K562 (cell line): ENCODE measurements around the gene PHF5A. TPM values are rescaled to one million over a fixed set of nuclear protein-coding genes. Genes with fewer than 3 reads are reported as not detected.

Experiments
- CBFB ChIP-seq: sonication (generic); formaldehyde crosslinking; IDR thresholded peaks from 2 replicates; pipeline ENCODE4 v1.4.0; 2020; ENCODE audit warnings: mild to moderate bottlenecking, missing genetic modification reagents
- CBX5 ChIP-seq: IDR thresholded peaks from 2 replicates; pipeline ENCODE4 v1.6.1; 2014; ENCODE audit warnings: low read depth, borderline replicate concordance
- CEBPB ChIP-seq: fragments of 450-650 bp; IDR thresholded peaks from 2 replicates; pipeline ENCODE4 v1.6.1; 2016; ENCODE audit warnings: missing genetic modification characterization, missing compliant biosample characterization
- CREB1 ChIP-seq, 2 experiments: sonication (generic) in 1 of 2; formaldehyde crosslinking in 1 of 2; IDR thresholded peaks; 2 replicates each; pipeline versions ENCODE4 v1.6.1 to v1.8.0; 2012 to 2022; ENCODE audit warnings: inconsistent platforms in 1 of 2, mild to moderate bottlenecking in 1 of 2, missing genetic modification reagents in 1 of 2, moderate library complexity in 1 of 2
- MED1 ChIP-seq: sonication (generic); formaldehyde crosslinking; IDR thresholded peaks from 2 replicates; pipeline ENCODE4 v1.8.1; 2023; ENCODE audit warnings: missing genetic modification reagents, borderline replicate concordance
- NCOA2 ChIP-seq, 2 experiments: fragments of 450-650 bp; IDR thresholded peaks; 2 replicates each; pipeline ENCODE4 v1.6.1; 2018; ENCODE audit warnings: mild to moderate bottlenecking in 2 of 2, moderate library complexity in 1 of 2; ENCODE audit not compliant: partially characterized antibody in 2 of 2
- RBM15 ChIP-seq: fragments of 200-400 bp; formaldehyde crosslinking; IDR thresholded peaks from 2 replicates; pipeline ENCODE4 v1.6.1; 2018; ENCODE audit warnings: mild to moderate bottlenecking, low read length, moderate library complexity; ENCODE audit not compliant: insufficient read depth
- RBM39 ChIP-seq: fragments of 200-400 bp; formaldehyde crosslinking; optimal IDR thresholded peaks from 2 replicates; pipeline ENCODE3; 2018; ENCODE audit warnings: low read depth, low read length
- SMARCC2 ChIP-seq: fragments of 450-650 bp; IDR thresholded peaks from 2 replicates; pipeline ENCODE4 v1.6.1; 2017; ENCODE audit warnings: antibody characterized with exemption, moderate library complexity, mild to moderate bottlenecking, low read depth
- TGIF2 ChIP-seq: sonication (generic); formaldehyde crosslinking; IDR thresholded peaks from 2 replicates; pipeline ENCODE4 v1.8.1; 2022; ENCODE audit warnings: mild to moderate bottlenecking, missing genetic modification reagents, moderate library complexity
- ZNF224 ChIP-seq: sonication (generic); formaldehyde crosslinking; IDR thresholded peaks from 2 replicates; pipeline ENCODE4 v1.8.0; 2022; ENCODE audit warnings: mild to moderate bottlenecking, missing genetic modification reagents
- ZNF347 ChIP-seq: fragments of 450-650 bp; formaldehyde crosslinking; IDR thresholded peaks from 2 replicates; pipeline ENCODE4 v1.4.0; 2020; ENCODE audit warnings: low read depth, mild to moderate bottlenecking, moderate library complexity
- polyA plus RNA-seq, 8 experiments: library from polyadenylated mRNA; depleted of rRNA in 4 of 8; stranded (reverse) in 5 of 8; unstranded in 3 of 8; fragments of >200 nt; fragmentation: Nextera tagmentation in 2 of 8; fragmentation: Illumina TruSeq in 1 of 8; extraction: Ambion mirVana in 2 of 8; extraction: Trizol in 1 of 8; gene quantifications; 2 replicates each; pipeline versions ENCODE4 v1.2.1 to v1.2.3, GENCODE V29; 2011 to 2014; ENCODE audit warnings: inconsistent platforms in 1 of 8, missing spikeins in 1 of 8
- total RNA-seq, 7 experiments: library from RNA; depleted of rRNA in 6 of 7; stranded (reverse); fragments of >200 nt in 6 of 7; fragmentation: Illumina TruSeq in 2 of 7; extraction: Trizol in 2 of 7; gene quantifications; 2 replicates each; pipeline versions ENCODE4 v1.2.1 to v1.2.3, GENCODE V29; 2011 to 2021; ENCODE audit warnings: low replicate concordance in 1 of 7
- TF ChIP-seq, protein P1 (sequence below), 3 experiments: fragments of 200-800 bp in 1 of 3; fragments of 250-450 bp in 1 of 3; fragments of 450-650 bp in 1 of 3; sonication (Bioruptor Pico) in 1 of 3; sonication (Bioruptor generic) in 1 of 3; formaldehyde crosslinking in 1 of 3; IDR thresholded peaks; 2 replicates each; pipeline versions ENCODE4 v1.6.1 to v1.8.0; 2016 to 2022; ENCODE audit warnings: mild to moderate bottlenecking in 2 of 3, missing genetic modification characterization in 2 of 3, missing compliant biosample characterization in 1 of 3, moderate library complexity in 1 of 3
- TF ChIP-seq, protein P2 (sequence below): sonication (generic); formaldehyde crosslinking; IDR thresholded peaks from 2 replicates; pipeline ENCODE4 v1.8.1; 2022; ENCODE audit warnings: missing genetic modification reagents
- TF ChIP-seq, protein P3 (sequence below): sonication (generic); formaldehyde crosslinking; IDR thresholded peaks from 2 replicates; pipeline ENCODE4 v1.8.0; 2022; ENCODE audit warnings: mild to moderate bottlenecking, low read depth, missing genetic modification reagents
- TF ChIP-seq, protein P4 (sequence below): fragments of 250-450 bp; sonication (Bioruptor Pico); IDR thresholded peaks from 2 replicates; pipeline ENCODE4 v1.8.0; 2022; ENCODE audit warnings: inconsistent platforms
- TF ChIP-seq, protein P5 (sequence below), 2 experiments: IDR thresholded peaks; 2 replicates each; pipeline ENCODE4 v1.6.1; 2011; ENCODE audit warnings: borderline replicate concordance in 1 of 2, control low read depth in 1 of 2, low read depth in 1 of 2, low read length in 1 of 2, mild to moderate bottlenecking in 1 of 2, mixed read lengths in 1 of 2, moderate library complexity in 1 of 2; ENCODE audit not compliant: insufficient read depth in 1 of 2, insufficient read length in 1 of 2, poor library complexity in 1 of 2, severe bottlenecking in 1 of 2; ENCODE audit errors: extremely low read depth in 1 of 2

PHF5A gene
- total and polyA plus RNA-seq, 9 of the 15 experiments (the other 6 are each of a cell fraction or from before 2014, with no cell fraction given): 14.2 to 144 (median 101) TPM

DNA sequence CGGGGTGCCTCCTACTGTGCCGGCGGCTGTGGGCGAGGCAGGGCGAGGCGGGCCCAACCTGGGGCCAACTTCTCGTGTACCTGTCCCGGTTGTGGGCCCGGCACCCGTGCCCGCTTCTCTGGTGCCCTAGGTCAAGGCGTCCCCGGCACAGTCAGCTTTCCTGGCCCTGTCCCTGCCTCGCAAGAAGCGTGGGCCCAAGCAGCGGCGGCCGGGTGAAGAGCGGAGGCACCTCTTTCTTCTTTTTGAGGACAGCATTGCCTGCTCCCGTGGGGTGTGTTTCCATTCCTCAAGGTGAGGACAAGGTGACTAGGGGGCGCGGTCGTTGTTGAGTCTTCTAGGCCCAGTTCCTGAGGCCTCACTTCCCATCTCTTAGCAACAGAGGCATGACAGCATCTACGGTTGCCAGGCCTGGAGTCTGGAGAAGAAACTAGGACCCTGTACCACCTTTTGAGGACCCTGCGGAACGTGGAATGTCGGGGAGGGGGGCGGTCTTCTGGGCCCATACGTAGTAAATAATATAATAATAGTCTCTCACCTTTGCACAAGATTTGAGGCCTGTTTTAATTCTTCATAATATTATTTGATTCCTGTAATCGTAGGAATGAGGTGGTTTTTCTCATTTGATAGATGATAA, 843 bp upstream of the PHF5A start (continued):
- TF ChIP-seq, protein P1, sequence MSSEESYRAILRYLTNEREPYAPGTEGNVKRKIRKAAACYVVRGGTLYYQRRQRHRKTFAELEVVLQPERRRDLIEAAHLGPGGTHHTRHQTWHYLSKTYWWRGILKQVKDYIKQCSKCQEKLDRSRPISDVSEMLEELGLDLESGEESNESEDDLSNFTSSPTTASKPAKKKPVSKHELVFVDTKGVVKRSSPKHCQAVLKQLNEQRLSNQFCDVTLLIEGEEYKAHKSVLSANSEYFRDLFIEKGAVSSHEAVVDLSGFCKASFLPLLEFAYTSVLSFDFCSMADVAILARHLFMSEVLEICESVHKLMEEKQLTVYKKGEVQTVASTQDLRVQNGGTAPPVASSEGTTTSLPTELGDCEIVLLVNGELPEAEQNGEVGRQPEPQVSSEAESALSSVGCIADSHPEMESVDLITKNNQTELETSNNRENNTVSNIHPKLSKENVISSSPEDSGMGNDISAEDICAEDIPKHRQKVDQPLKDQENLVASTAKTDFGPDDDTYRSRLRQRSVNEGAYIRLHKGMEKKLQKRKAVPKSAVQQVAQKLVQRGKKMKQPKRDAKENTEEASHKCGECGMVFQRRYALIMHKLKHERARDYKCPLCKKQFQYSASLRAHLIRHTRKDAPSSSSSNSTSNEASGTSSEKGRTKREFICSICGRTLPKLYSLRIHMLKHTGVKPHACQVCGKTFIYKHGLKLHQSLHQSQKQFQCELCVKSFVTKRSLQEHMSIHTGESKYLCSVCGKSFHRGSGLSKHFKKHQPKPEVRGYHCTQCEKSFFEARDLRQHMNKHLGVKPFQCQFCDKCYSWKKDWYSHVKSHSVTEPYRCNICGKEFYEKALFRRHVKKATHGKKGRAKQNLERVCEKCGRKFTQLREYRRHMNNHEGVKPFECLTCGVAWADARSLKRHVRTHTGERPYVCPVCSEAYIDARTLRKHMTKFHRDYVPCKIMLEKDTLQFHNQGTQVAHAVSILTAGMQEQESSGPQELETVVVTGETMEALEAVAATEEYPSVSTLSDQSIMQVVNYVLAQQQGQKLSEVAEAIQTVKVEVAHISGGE (CRISPR knock-in tag; IDR thresholded peaks at IDR 0.05): peak in 1 of 3 experiments; percentile 38; a peak in 1 of 6 replicates
- TF ChIP-seq, protein P2, sequence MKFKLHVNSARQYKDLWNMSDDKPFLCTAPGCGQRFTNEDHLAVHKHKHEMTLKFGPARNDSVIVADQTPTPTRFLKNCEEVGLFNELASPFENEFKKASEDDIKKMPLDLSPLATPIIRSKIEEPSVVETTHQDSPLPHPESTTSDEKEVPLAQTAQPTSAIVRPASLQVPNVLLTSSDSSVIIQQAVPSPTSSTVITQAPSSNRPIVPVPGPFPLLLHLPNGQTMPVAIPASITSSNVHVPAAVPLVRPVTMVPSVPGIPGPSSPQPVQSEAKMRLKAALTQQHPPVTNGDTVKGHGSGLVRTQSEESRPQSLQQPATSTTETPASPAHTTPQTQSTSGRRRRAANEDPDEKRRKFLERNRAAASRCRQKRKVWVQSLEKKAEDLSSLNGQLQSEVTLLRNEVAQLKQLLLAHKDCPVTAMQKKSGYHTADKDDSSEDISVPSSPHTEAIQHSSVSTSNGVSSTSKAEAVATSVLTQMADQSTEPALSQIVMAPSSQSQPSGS (CRISPR knock-in tag): no peak
- TF ChIP-seq NCOA2 (IDR thresholded peaks at IDR 0.05; ENCODE audit: partially characterized antibody in 2 of 2): no peak
- TF ChIP-seq CBFB (CRISPR knock-in tag): no peak
- TF ChIP-seq ZNF224 (CRISPR knock-in tag): no peak
- TF ChIP-seq CREB1 (IDR thresholded peaks at IDR 0.05): no peak
- TF ChIP-seq CREB1 (CRISPR knock-in tag; IDR thresholded peaks at IDR 0.05): no peak; the same call in 1 of the 2 replicates
- no peak for TF ChIP-seq RBM39
- TF ChIP-seq, protein P3, sequence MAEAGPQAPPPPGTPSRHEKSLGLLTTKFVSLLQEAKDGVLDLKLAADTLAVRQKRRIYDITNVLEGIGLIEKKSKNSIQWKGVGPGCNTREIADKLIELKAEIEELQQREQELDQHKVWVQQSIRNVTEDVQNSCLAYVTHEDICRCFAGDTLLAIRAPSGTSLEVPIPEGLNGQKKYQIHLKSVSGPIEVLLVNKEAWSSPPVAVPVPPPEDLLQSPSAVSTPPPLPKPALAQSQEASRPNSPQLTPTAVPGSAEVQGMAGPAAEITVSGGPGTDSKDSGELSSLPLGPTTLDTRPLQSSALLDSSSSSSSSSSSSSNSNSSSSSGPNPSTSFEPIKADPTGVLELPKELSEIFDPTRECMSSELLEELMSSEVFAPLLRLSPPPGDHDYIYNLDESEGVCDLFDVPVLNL (CRISPR knock-in tag): no peak
- TF ChIP-seq, protein P4, sequence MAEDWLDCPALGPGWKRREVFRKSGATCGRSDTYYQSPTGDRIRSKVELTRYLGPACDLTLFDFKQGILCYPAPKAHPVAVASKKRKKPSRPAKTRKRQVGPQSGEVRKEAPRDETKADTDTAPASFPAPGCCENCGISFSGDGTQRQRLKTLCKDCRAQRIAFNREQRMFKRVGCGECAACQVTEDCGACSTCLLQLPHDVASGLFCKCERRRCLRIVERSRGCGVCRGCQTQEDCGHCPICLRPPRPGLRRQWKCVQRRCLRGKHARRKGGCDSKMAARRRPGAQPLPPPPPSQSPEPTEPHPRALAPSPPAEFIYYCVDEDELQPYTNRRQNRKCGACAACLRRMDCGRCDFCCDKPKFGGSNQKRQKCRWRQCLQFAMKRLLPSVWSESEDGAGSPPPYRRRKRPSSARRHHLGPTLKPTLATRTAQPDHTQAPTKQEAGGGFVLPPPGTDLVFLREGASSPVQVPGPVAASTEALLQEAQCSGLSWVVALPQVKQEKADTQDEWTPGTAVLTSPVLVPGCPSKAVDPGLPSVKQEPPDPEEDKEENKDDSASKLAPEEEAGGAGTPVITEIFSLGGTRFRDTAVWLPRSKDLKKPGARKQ (CRISPR knock-in tag): no peak
- TF ChIP-seq MED1 (CRISPR knock-in tag): no peak
- no peak for TF ChIP-seq CEBPB
- TF ChIP-seq RBM15: no peak
- no peak for TF ChIP-seq SMARCC2
- no peak for TF ChIP-seq CBX5
- TF ChIP-seq, protein P5, sequence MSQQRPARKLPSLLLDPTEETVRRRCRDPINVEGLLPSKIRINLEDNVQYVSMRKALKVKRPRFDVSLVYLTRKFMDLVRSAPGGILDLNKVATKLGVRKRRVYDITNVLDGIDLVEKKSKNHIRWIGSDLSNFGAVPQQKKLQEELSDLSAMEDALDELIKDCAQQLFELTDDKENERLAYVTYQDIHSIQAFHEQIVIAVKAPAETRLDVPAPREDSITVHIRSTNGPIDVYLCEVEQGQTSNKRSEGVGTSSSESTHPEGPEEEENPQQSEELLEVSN (IDR thresholded peaks at IDR 0.05; ENCODE audit: borderline replicate concordance in 1 of 2, extremely low read depth in 1 of 2, insufficient read depth in 1 of 2, insufficient read length in 1 of 2, low read depth in 1 of 2, low read length in 1 of 2, poor library complexity in 1 of 2, severe bottlenecking in 1 of 2): no peak
- TF ChIP-seq TGIF2 (CRISPR knock-in tag): no peak; the same call in 1 of the 2 replicates
- TF ChIP-seq ZNF347 (CRISPR knock-in tag): no peak
